ENCODE results near the gene PMM2.

DNA sequence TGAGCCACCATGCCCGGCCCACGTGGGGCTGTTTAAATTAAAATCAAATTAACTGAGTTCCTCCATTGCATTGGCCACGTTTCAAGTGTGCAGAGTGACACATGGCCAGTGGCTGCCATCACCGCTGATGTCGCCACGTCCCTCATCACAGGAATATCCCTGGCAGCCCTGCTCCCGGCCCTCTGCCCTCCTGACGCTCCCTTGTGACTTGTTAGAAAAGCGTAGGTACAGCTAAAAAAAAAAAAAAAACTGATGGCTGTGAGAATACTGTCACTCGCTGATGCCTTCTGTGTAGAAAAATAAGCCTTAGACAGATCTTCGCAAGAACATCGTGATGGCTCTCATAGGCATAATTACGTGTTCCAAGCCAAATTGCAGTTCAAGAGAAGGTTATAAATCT lies 49.5 kb downstream of the PMM2 start:
- TF ChIP-seq MYC (IDR thresholded peaks at IDR 0.05; ENCODE audit: low read depth, low read length) (no peak), EZH2 (IDR thresholded peaks at IDR 0.05; ENCODE audit: borderline replicate concordance, low read depth, low read length, severe bottlenecking) (no peak), POLR2AphosphoS5 (IDR thresholded peaks at IDR 0.05; ENCODE audit: insufficient read depth, low read depth, low read length) (no peak), POLR2A (IDR thresholded peaks at IDR 0.05; ENCODE audit: low read depth, low read length) (no peak), JUN (IDR thresholded peaks at IDR 0.05; ENCODE audit: borderline replicate concordance, insufficient read depth, insufficient read length, low read depth) (no peak)
- TF ChIP-seq, protein P1, sequence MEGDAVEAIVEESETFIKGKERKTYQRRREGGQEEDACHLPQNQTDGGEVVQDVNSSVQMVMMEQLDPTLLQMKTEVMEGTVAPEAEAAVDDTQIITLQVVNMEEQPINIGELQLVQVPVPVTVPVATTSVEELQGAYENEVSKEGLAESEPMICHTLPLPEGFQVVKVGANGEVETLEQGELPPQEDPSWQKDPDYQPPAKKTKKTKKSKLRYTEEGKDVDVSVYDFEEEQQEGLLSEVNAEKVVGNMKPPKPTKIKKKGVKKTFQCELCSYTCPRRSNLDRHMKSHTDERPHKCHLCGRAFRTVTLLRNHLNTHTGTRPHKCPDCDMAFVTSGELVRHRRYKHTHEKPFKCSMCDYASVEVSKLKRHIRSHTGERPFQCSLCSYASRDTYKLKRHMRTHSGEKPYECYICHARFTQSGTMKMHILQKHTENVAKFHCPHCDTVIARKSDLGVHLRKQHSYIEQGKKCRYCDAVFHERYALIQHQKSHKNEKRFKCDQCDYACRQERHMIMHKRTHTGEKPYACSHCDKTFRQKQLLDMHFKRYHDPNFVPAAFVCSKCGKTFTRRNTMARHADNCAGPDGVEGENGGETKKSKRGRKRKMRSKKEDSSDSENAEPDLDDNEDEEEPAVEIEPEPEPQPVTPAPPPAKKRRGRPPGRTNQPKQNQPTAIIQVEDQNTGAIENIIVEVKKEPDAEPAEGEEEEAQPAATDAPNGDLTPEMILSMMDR (IDR thresholded peaks at IDR 0.05; ENCODE audit: extremely low read depth in 1 of 2, insufficient read depth in 1 of 2, low read depth in 1 of 2, low read length in 2 of 2), result no peak
